Gastrocnemius medialis (tissue), 4 donors: ENCODE results near the gene SDK2. TPM values are rescaled to one million over a fixed set of nuclear protein-coding genes. Genes with fewer than 3 reads are reported as not detected.

ENCODE experiments used
- ATAC-seq, 2 donors: fragments of 150-250 bp; one replicate each; pipeline ENCODE4 v1.9.1; 2016
- DNase-seq, 2 donors: peaks; one replicate each; pipeline ENCODE4 v3.0.0-alpha.2; 2019
- H3K27ac ChIP-seq, 4 donors: fragments of 200-600 bp; sonication (generic); 1 replicate in 1 of 4; 2 replicates in 3 of 4; pipeline ENCODE4 v1.5.1; 2016 to 2018; ENCODE audit warnings: mild to moderate bottlenecking in 2 of 4, moderate library complexity in 1 of 4
- H3K27me3 ChIP-seq, 3 donors: fragments of 200-600 bp; sonication (generic) in 2 of 3; 1 replicate in 1 of 3; 2 replicates in 2 of 3; pipeline versions ENCODE4 v1.5.1 to v1.6.0; 2016 to 2019; ENCODE audit warnings: mild to moderate bottlenecking in 1 of 3, moderate library complexity in 1 of 3
- H3K36me3 ChIP-seq, 2 donors: fragments of 200-600 bp; sonication (generic) in 1 of 2; one replicate each; pipeline ENCODE4 v1.5.1; 2017 to 2018
- H3K4me1 ChIP-seq, 2 donors: fragments of 200-600 bp; sonication (generic) in 1 of 2; one replicate each; pipeline ENCODE4 v1.5.1; 2016 to 2017; ENCODE audit warnings: mild to moderate bottlenecking in 2 of 2
- H3K4me3 ChIP-seq, 4 donors: fragments of 200-600 bp; sonication (generic) in 3 of 4; 1 replicate in 1 of 4; 2 replicates in 3 of 4; pipeline ENCODE4 v1.5.1; 2016 to 2019; ENCODE audit warnings: mild to moderate bottlenecking in 2 of 4
- H3K9me3 ChIP-seq, 3 donors: fragments of 200-600 bp; sonication (generic) in 2 of 3; 1 replicate in 1 of 3; 2 replicates in 2 of 3; pipeline ENCODE4 v1.5.1; 2016 to 2019
- POLR2A ChIP-seq, 2 donors: fragments of 450-650 bp; IDR thresholded peaks; one replicate each; pipeline ENCODE4 v1.6.1; 2017; ENCODE audit warnings: antibody characterized with exemption in 2 of 2, mild to moderate bottlenecking in 2 of 2, moderate library complexity in 2 of 2
- in situ Hi-C, 4 donors: fragments of 200-750 bp; cut with MboI; loops; one replicate each; pipeline versions ENCODE4 v1.15.0 to v1.8.0; 2017; ENCODE audit warnings: low sequenced_read_pairs in 4 of 4
- intact Hi-C: fragments of 100-400 bp; cut with DNase I; formaldehyde crosslinking; loops from one replicate; pipeline ENCODE4 v1.15.1; 2023; ENCODE audit warnings: low total_unique reads
- total RNA-seq, 4 donors: library from RNA; depleted of rRNA; stranded (reverse); fragments of >200 nt; gene quantifications; one replicate each; pipeline versions ENCODE4 v1.1.0 to v1.2.3, GENCODE V29; 2016
- TF ChIP-seq, protein P1 (sequence below), 5 experiments: fragments of 450-650 bp in 3 of 5; fragments of 200-600 bp in 2 of 5; sonication (generic) in 2 of 5; IDR thresholded peaks in 4 of 5; conservative IDR thresholded peaks in 1 of 5; 1 replicate in 4 of 5; 2 replicates in 1 of 5; pipeline ENCODE4 v1.5.1; 2016 to 2019; ENCODE audit warnings: antibody characterized with exemption in 5 of 5, mild to moderate bottlenecking in 3 of 5, moderate library complexity in 3 of 5

Gene SDK2
- total RNA-seq, 4 donors from 2014 or later, result 0.02 to 0.31 (median 0.13) TPM

DNA sequence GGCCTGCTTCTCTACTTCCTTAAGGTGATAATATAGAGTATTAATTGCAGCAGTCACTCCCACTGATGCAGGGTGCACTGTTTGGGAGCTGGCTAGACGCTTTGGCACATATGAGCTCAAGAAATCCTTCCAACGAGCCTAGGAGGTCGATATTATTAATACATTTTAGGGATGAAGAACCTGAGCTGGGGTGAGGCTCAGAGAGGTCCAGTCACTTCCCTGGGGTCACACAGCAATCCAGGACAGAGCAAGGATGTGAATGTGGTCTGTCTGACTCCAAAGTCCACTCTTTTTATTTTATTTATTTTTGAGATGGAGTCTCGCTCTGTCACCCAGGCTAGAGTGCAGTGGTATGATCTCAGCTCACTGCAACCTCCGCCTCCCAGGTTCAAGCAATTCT is 176.0 kb downstream of the SDK2 start:
- H3K27ac ChIP-seq, result no peak overlapping the region
- H3K4me3 ChIP-seq, result no peak overlapping the region
- DNase-seq (no peak), ATAC-seq (no peak)
- no peaks in the 10 kb centered on the region for H3K27me3 ChIP-seq
- in situ Hi-C loops, result no loop called here
- no peaks in the 10 kb centered on the region for H3K9me3 ChIP-seq
- TF ChIP-seq POLR2A (IDR thresholded peaks at IDR 0.05), result no peak
- TF ChIP-seq, protein P1, sequence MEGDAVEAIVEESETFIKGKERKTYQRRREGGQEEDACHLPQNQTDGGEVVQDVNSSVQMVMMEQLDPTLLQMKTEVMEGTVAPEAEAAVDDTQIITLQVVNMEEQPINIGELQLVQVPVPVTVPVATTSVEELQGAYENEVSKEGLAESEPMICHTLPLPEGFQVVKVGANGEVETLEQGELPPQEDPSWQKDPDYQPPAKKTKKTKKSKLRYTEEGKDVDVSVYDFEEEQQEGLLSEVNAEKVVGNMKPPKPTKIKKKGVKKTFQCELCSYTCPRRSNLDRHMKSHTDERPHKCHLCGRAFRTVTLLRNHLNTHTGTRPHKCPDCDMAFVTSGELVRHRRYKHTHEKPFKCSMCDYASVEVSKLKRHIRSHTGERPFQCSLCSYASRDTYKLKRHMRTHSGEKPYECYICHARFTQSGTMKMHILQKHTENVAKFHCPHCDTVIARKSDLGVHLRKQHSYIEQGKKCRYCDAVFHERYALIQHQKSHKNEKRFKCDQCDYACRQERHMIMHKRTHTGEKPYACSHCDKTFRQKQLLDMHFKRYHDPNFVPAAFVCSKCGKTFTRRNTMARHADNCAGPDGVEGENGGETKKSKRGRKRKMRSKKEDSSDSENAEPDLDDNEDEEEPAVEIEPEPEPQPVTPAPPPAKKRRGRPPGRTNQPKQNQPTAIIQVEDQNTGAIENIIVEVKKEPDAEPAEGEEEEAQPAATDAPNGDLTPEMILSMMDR (IDR thresholded peaks at IDR 0.05 in 4 of 5, conservative IDR thresholded peaks at IDR 0.05 in 1 of 5), result no peak
- no peaks in the 10 kb centered on the region for H3K36me3 ChIP-seq
- no peaks in the 10 kb centered on the region for H3K4me1 ChIP-seq
- intact Hi-C loops, result no loop called here

- no peak for DNase-seq
- no peak for ATAC-seq
- no peak for TF ChIP-seq POLR2A (IDR thresholded peaks at IDR 0.05)
- TF ChIP-seq, protein P1 (IDR thresholded peaks at IDR 0.05 in 4 of 5, conservative IDR thresholded peaks at IDR 0.05 in 1 of 5), result no peak
- no peak overlapping the region for H3K27ac ChIP-seq
- intact Hi-C loops, result no loop called here
- no peak overlapping the region for H3K4me3 ChIP-seq
- H3K9me3 ChIP-seq, result no peaks in the 10 kb centered on the region
- no peaks in the 10 kb centered on the region for H3K4me1 ChIP-seq
- H3K27me3 ChIP-seq, result no peaks in the 10 kb centered on the region
- in situ Hi-C loops, result no loop called here
- no peaks in the 10 kb centered on the region for H3K36me3 ChIP-seq
Measured at GRCh38 chr17:73467651-73468050, 176.6 kb downstream of the SDK2 start.

DNA sequence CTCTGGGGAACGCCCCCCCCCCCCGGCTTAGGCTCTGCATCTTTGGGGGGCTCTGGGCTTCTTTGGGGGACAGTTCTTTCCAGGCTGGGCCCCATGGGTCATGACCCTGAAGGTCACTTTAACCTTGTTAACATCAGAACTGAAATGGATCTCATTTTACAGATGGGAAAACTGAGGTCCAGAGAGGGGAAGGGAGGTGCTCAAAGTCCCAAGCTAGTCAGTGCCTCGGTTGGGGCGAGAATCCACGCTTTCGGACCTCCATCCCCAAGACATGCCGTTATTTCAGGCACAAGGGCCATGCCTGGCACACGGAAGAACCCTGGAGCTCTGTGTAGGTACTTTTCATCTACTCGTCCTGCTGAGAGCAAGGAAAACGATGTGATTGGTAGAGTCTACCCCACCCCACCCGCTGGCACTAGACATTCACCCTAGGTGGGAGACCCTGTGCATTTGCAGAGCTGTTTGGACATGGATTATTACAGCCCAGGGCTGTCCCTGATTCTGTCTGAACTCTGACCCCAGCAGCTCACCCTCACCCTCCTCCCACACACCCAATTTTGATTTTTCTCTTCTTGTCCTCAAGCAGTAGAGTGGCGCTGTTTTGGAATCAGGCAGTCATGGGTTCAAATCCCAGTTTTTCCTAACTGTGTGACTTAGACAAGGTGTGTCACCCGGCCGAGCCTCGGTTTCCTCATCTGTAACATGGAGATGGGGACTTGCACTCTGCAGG is 177.4 kb downstream of the SDK2 start:
- Histone ChIP-seq H3K4me1 (no peaks in the 10 kb centered on the region), H3K27ac (no peak overlapping the region), H3K9me3 (no peaks in the 10 kb centered on the region), H3K4me3 (no peak overlapping the region), H3K36me3 (no peaks in the 10 kb centered on the region), H3K27me3 (no peaks in the 10 kb centered on the region)
- in situ Hi-C loops, result no loop called here
- no peak for TF ChIP-seq POLR2A (IDR thresholded peaks at IDR 0.05)
- TF ChIP-seq, protein P1 (IDR thresholded peaks at IDR 0.05 in 4 of 5, conservative IDR thresholded peaks at IDR 0.05 in 1 of 5), result no peak
- ATAC-seq (no peak), DNase-seq (no peak)
- intact Hi-C loops, result no loop called here

DNA sequence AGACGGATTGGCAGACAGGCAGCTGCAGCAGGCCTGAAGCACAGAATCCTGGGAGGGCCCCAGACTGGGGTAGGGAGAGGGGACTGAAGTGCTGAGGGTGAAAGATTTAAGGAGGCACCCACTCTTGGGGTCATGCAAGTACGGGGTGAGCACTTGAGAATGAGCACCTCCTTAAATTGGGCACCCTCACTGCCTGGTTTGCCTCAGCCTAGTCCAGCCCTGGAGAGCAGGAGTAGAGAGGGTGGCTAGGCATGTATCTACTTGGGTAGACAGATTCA is 178.4 kb downstream of the SDK2 start:
- no peak for DNase-seq
- no peaks in the 10 kb centered on the region for H3K27me3 ChIP-seq
- H3K4me3 ChIP-seq, result no peak overlapping the region
- in situ Hi-C loops, result no loop called here
- no peak for ATAC-seq
- H3K9me3 ChIP-seq, result no peaks in the 10 kb centered on the region
- no peak for TF ChIP-seq POLR2A (IDR thresholded peaks at IDR 0.05)
- TF ChIP-seq, protein P1 (IDR thresholded peaks at IDR 0.05 in 4 of 5, conservative IDR thresholded peaks at IDR 0.05 in 1 of 5), result no peak
- intact Hi-C loops, result no loop called here
- H3K4me1 ChIP-seq, result no peaks in the 10 kb centered on the region
- H3K27ac ChIP-seq, result no peak overlapping the region
- H3K36me3 ChIP-seq, result no peaks in the 10 kb centered on the region
